Amniotic stem cell (primary cell): ENCODE data around the gene ERGIC3.

Source experiments
- DNase-seq: peaks from one replicate; lab custom pipeline; 2025; lab: John Stamatoyannopoulos, UW

ERGIC3 gene

GRCh38 chr20:35598899-35599775, 57.3 kb downstream of the ERGIC3 start:
- DNase-seq = no peak

GRCh38 chr20:35599776-35600120, 57.9 kb downstream of the ERGIC3 start:
- DNase-seq = no peak

- no peak for DNase-seq
These were observed 58.5 kb downstream of the ERGIC3 start for GRCh38 chr20:35600176-35600992.

- no peak for DNase-seq
These were observed 59.4 kb downstream of the ERGIC3 start for GRCh38 chr20:35600993-35601973.

GRCh38 chr20:35601990-35602389, 60.1 kb downstream of the ERGIC3 start:
- DNase-seq = no peak

- DNase-seq = no peak
These were observed 61.1 kb downstream of the ERGIC3 start for GRCh38 chr20:35602851-35603495.

- DNase-seq = no peak
These were observed 62.0 kb downstream of the ERGIC3 start for GRCh38 chr20:35603695-35604448.

- DNase-seq = no peak
These were observed 62.5 kb downstream of the ERGIC3 start for GRCh38 chr20:35604449-35604747.

- DNase-seq = no peak
These were observed 64.2 kb downstream of the ERGIC3 start for GRCh38 chr20:35606127-35606526.
